GM12801 (cell line): ENCODE measurements around the gene OCA2.

Experiments used
- TF ChIP-seq, protein P1 (sequence below): IDR thresholded peaks from one replicate; pipeline ENCODE4 v1.5.1; 2011; ENCODE audit warnings: control low read depth; ENCODE audit not compliant: insufficient read length; ENCODE audit errors: extremely low read depth

Gene OCA2

DNA sequence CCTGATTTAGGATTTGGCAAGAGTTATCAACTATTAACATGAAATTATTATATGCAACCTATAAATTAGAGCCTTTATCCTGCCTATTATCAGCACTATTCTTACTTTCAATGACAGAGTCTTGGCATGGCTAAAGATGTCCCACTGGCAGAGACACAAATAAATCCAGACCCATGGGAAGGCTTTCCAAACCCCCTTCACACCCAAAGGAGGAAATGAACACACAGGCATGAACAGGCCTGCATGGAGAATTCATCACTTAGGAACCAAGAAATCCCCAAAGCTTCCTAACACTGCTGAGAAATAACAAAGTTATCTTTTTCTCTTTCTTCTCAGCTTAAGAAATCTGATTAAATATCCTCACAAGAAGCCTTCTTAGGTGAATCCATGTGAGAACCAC lies 213.9 kb downstream of the OCA2 start:
- TF ChIP-seq, protein P1, sequence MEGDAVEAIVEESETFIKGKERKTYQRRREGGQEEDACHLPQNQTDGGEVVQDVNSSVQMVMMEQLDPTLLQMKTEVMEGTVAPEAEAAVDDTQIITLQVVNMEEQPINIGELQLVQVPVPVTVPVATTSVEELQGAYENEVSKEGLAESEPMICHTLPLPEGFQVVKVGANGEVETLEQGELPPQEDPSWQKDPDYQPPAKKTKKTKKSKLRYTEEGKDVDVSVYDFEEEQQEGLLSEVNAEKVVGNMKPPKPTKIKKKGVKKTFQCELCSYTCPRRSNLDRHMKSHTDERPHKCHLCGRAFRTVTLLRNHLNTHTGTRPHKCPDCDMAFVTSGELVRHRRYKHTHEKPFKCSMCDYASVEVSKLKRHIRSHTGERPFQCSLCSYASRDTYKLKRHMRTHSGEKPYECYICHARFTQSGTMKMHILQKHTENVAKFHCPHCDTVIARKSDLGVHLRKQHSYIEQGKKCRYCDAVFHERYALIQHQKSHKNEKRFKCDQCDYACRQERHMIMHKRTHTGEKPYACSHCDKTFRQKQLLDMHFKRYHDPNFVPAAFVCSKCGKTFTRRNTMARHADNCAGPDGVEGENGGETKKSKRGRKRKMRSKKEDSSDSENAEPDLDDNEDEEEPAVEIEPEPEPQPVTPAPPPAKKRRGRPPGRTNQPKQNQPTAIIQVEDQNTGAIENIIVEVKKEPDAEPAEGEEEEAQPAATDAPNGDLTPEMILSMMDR, result no peak

- TF ChIP-seq, protein P1, result no peak
Measured at GRCh38 chr15:27884726-27885125, 214.4 kb downstream of the OCA2 start.

DNA sequence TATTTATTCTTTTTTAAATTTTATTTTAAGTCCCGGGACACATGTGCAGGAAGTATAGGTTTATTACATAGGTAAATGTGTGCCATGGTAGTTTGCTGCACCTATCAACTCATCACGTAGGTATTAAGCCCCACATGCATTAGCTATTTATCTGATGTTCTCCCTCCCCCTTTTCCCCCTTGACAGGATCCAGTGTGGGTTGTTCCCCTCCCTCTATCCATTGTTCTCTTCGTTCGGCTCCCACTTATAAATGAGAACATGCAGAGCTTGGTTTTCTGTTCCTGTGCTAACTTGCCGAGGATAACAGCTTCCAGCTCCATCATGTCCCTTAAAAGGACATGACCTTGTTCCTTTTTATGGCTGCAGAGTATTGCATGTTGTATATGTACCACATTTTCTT lies 220.3 kb downstream of the OCA2 start:
- TF ChIP-seq, protein P1, result no peak

GRCh38 chr15:27873828-27874227 lies 225.3 kb downstream of the OCA2 start:
- TF ChIP-seq, protein P1, result no peak

DNA sequence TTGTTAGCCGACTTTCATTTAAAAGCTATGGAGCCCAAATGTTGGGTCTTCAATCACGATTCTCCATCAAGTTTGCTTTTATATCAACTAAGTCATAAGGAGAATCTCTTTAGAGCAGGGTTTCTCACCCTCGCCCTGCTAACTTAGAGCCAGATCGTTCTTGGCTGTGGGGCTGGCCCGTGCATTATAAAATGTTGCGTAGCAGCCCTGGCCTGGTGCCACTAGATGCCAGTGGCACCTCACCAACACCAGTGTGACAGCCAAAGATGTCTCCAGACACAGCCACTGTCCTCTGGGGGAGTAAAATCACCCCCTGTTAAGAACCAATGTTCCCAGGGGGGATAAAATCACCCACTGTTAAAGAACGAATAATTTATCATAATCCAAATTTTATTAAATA lies 226.1 kb downstream of the OCA2 start:
- TF ChIP-seq, protein P1, result no peak

- TF ChIP-seq, protein P1, result no peak
Measured at GRCh38 chr15:27872355-27872754, 226.8 kb downstream of the OCA2 start.

DNA sequence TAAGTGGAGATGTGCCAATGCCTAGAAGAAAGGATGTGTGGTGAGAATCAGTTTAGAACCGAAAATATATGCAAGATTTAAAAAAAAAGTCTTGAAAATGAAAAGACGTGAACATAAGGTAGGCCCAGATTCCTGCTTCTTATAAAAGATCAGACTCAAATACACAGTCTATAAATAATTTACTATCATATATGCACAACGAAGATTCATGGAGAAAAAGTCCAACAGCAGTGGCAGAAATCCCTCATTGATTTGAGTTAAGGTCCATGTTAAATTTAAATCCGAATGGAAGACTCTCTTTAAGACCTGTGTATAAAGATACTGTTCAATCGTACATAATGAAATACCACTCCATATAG lies 227.2 kb downstream of the OCA2 start:
- TF ChIP-seq, protein P1, result no peak
